Stomach (tissue), 4 donors: Measurements from ENCODE around the gene ATF7IP.

Experiments used
- CTCF ChIP-seq, 7 experiments: fragments of 450-650 bp in 4 of 7; fragments of 200-600 bp in 3 of 7; sonication (generic) in 3 of 7; IDR thresholded peaks; one replicate each; pipeline ENCODE4 v1.5.1; 2016 to 2019; ENCODE audit warnings: antibody characterized with exemption in 7 of 7, control low read depth in 2 of 7, mild to moderate bottlenecking in 1 of 7
- EP300 ChIP-seq: sonication (generic); formaldehyde crosslinking; IDR thresholded peaks from one replicate; pipeline ENCODE4 v1.6.1; 2017; ENCODE audit warnings: antibody characterized with exemption
- POLR2A ChIP-seq, 4 donors: fragments of 450-650 bp; IDR thresholded peaks; one replicate each; pipeline ENCODE4 v1.6.1; 2016; ENCODE audit warnings: antibody characterized with exemption in 4 of 4, control low read depth in 2 of 4, mild to moderate bottlenecking in 1 of 4, moderate library complexity in 1 of 4
- POLR2AphosphoS5 ChIP-seq, 3 donors: sonication (generic); formaldehyde crosslinking; IDR thresholded peaks; one replicate each; pipeline ENCODE4 v1.6.1; 2016; ENCODE audit warnings: antibody characterized with exemption in 3 of 3

- TF ChIP-seq POLR2AphosphoS5 (IDR thresholded peaks at IDR 0.05) (no peak), CTCF (IDR thresholded peaks at IDR 0.05) (no peak), POLR2A (IDR thresholded peaks at IDR 0.05) (no peak), EP300 (no peak)
Measured at GRCh38 chr12:14326699-14327098, 38.8 kb upstream of the ATF7IP start.
